Ovary (tissue), 9 donors: Measurements from ENCODE around the gene KRTAP4-4. TPM values are rescaled to one million over a fixed set of nuclear protein-coding genes. Genes with fewer than 3 reads are reported as not detected.
"Not testable (repeated sequence)": the region's sequence is repeated elsewhere in the genome, so short reads cannot be mapped to it uniquely, and the experiment has no call there.

ENCODE experiments used
- DNase-seq, 5 donors: peaks; one replicate each; pipeline ENCODE4 v3.0.0-alpha.2; 2019 to 2020
- H3K27ac ChIP-seq, 2 donors: fragments of 200-600 bp; one replicate each; pipeline versions ENCODE4 v1.5.1 to v1.8.0; 2019 to 2022
- H3K27me3 ChIP-seq: fragments of 200-600 bp; one replicate; pipeline ENCODE4 v1.8.0; 2022
- H3K36me3 ChIP-seq: fragments of 200-600 bp; sonication (generic); one replicate; pipeline ENCODE4 v1.5.1; 2019
- H3K4me1 ChIP-seq: one replicate; pipeline ENCODE4 v1.8.1; 2013; ENCODE audit warnings: mild to moderate bottlenecking, moderate library complexity; ENCODE audit not compliant: insufficient read depth
- H3K4me3 ChIP-seq: fragments of 200-600 bp; sonication (generic); one replicate; pipeline ENCODE4 v1.5.1; 2017
- H3K9me3 ChIP-seq, 2 donors: fragments of 200-600 bp in 1 of 2; sonication (generic) in 1 of 2; one replicate each; pipeline versions ENCODE4 v1.5.1 to v1.8.1; 2013 to 2019; ENCODE audit warnings: mild to moderate bottlenecking in 1 of 2, moderate library complexity in 1 of 2
- EP300 ChIP-seq: sonication (generic); formaldehyde crosslinking; IDR thresholded peaks from one replicate; pipeline ENCODE4 v1.6.1; 2017; ENCODE audit warnings: antibody characterized with exemption
- POLR2A ChIP-seq: fragments of 450-650 bp; IDR thresholded peaks from one replicate; pipeline ENCODE4 v1.6.1; 2017; ENCODE audit warnings: antibody characterized with exemption, mild to moderate bottlenecking, moderate library complexity
- WGBS, 3 donors: extraction: QIAGEN DNeasy Blood & Tissue Kit in 1 of 3; methylation state at CpG; one replicate each; pipeline versions ENCODE4 v1.1.5 to v1.1.7; 2013 to 2017; 5-methylcytosine and 5-hydroxymethylcytosine counted together
- intact Hi-C, 4 donors: fragments of 100-400 bp; cut with DNase I; formaldehyde crosslinking; loops; one replicate each; pipeline versions ENCODE4 v1.11.0 to v1.15.1; 2022 to 2023
- polyA plus RNA-seq, 2 donors: library from polyadenylated mRNA; stranded (reverse); fragments of 200-250 nt in 1 of 2; fragments of 350-450 nt in 1 of 2; fragmentation: Illumina TruSeq in 1 of 2; extraction: RNeasy Lipid Tissue Mini Kit (QIAGEN cat#74804) in 1 of 2; gene quantifications; one replicate each; pipeline ENCODE4 v1.2.3, GENCODE V29; 2013 to 2014
- total RNA-seq, 7 donors: library from RNA; depleted of rRNA in 2 of 7; stranded (reverse); fragments of >200 nt in 2 of 7; fragmentation: NEBNext Ultra II Directional in 3 of 7; extraction: Animal tissue kit (Norgen Biotek cat#: 25700) in 3 of 7; gene quantifications; one replicate each; pipeline versions ENCODE4 v1.1.0 to v1.2.4, GENCODE V29; 2016 to 2023
- TF ChIP-seq, protein P1 (sequence below), 3 donors: fragments of 450-650 bp in 2 of 3; fragments of 200-600 bp in 1 of 3; IDR thresholded peaks; one replicate each; pipeline versions ENCODE4 v1.5.1 to v1.8.0; 2016 to 2022; ENCODE audit warnings: antibody characterized with exemption in 3 of 3, mild to moderate bottlenecking in 1 of 3
- donor health status: DM: no; HTN: no; CAD: no; lungs with moderate emphysema.
- donor health status: DM: no; HTN: no; CAD: no.
- donor health status: Bipolar disorder and iron deficiency.
- donor health status: DM: yes; HTN: yes; CAD: no.
- donor health status: DM: no; HTN: no; CAD: no.
- donor health status: DM: yes; HTN: yes; CAD: no.

Gene KRTAP4-4
- total and polyA plus RNA-seq, 9 donors, result not detected

DNA sequence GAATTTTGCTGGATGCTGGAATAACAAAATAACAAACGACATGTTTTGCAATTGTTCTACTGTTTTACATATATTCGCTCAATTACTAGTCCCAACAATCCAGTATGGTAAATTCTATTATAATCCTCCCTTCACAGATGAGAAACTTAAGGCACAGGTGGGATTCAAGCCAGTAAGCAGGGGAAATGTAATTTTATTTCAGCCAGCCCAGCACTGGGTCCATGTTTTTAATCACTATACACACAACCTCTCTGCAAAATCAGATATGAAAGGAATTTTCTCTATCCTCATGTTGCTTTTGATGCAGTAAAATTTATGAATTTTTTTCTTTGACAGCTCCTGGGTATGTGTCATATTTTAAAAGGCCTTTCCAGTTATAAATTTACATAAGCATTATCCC, 15.3 kb downstream of the KRTAP4-4 start:
- TF ChIP-seq POLR2A (no peak), EP300 (no peak)
- TF ChIP-seq, protein P1, sequence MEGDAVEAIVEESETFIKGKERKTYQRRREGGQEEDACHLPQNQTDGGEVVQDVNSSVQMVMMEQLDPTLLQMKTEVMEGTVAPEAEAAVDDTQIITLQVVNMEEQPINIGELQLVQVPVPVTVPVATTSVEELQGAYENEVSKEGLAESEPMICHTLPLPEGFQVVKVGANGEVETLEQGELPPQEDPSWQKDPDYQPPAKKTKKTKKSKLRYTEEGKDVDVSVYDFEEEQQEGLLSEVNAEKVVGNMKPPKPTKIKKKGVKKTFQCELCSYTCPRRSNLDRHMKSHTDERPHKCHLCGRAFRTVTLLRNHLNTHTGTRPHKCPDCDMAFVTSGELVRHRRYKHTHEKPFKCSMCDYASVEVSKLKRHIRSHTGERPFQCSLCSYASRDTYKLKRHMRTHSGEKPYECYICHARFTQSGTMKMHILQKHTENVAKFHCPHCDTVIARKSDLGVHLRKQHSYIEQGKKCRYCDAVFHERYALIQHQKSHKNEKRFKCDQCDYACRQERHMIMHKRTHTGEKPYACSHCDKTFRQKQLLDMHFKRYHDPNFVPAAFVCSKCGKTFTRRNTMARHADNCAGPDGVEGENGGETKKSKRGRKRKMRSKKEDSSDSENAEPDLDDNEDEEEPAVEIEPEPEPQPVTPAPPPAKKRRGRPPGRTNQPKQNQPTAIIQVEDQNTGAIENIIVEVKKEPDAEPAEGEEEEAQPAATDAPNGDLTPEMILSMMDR (IDR thresholded peaks at IDR 0.05), result no peak
- Histone ChIP-seq H3K4me1 (no peaks in the 10 kb centered on the region), H3K27me3 (no peaks in the 10 kb centered on the region), H3K4me3 (no peak overlapping the region), H3K27ac (no peak overlapping the region), H3K9me3 (no peaks in the 10 kb centered on the region), H3K36me3 (no peaks in the 10 kb centered on the region)
- DNase-seq, result no peak
- 88 to 89% (median 88%) methylated on average over 2 of the region's 2 CpGs for WGBS, 3 donors
- intact Hi-C loops, result no loop called here

DNA sequence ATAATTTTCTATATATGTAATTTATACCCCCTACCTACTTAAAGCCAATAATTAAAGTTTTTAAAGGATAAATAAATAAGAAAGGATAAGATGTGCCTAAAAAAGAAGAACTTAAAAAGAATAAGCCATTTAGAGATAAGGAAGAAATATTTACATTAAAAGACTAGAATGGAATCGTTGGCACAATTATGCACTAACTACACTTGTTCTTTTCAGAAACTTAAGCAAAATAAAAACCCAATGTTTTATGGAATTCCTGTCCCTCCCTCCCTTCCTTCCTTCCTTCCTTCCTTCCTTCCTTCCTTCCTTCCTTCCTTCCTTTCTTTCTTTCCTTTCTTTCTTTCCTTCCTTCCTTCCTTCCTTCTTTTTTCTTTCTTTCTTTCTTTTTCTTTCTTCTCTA, 15.7 kb downstream of the KRTAP4-4 start:
- intact Hi-C loops, result no loop called here
- Histone ChIP-seq H3K36me3 (no peaks in the 10 kb centered on the region), H3K9me3 (no peaks in the 10 kb centered on the region), H3K27ac (no peak overlapping the region), H3K4me1 (no peaks in the 10 kb centered on the region), H3K27me3 (no peaks in the 10 kb centered on the region), H3K4me3 (no peak overlapping the region)
- WGBS, 3 donors, result 32 to 63% (median 42%) methylated on average over 1 of the region's 1 CpG
- no peak for DNase-seq
- TF ChIP-seq, protein P1 (IDR thresholded peaks at IDR 0.05), result no peak
- TF ChIP-seq EP300 (no peak), POLR2A (no peak)

DNA sequence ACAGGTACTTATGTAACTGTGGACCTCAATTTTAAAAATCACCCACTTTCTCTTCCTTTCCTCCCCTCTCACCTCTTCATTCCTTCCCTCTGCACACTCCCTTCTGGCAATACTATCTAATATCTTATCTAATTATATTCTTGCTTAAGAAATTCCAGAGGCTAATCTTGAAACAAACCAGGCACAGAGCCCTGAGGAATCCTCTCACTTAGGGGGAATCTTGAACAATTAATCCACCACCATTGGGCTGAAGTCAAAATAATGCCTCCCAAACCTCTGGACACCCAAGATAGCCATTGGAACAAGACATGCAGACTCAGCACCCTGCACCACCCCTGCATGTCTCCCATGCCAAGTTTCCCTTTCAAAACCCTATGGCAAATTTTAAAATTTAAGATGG, 19.2 kb downstream of the KRTAP4-4 start:
- no peaks in the 10 kb centered on the region for H3K27me3 ChIP-seq
- no peaks in the 10 kb centered on the region for H3K36me3 ChIP-seq
- no peak for DNase-seq
- no peak overlapping the region for H3K27ac ChIP-seq
- H3K4me1 ChIP-seq, result no peaks in the 10 kb centered on the region
- intact Hi-C loops, result no loop called here
- TF ChIP-seq, protein P1 (IDR thresholded peaks at IDR 0.05), result no peak
- TF ChIP-seq EP300 (no peak), POLR2A (no peak)
- H3K9me3 ChIP-seq, result no peaks in the 10 kb centered on the region
- no peak overlapping the region for H3K4me3 ChIP-seq

- TF ChIP-seq EP300, result no peak
- TF ChIP-seq, protein P1 (IDR thresholded peaks at IDR 0.05), result no peak
- no peak for TF ChIP-seq POLR2A
- Histone ChIP-seq H3K4me3 (no peak within 1 kb of the TSS), H3K27me3 (no peaks in the 10 kb centered on the region), H3K9me3 (no peaks in the 10 kb centered on the region), H3K27ac (no peak within 1 kb of the TSS), H3K4me1 (no peaks in the 10 kb centered on the region), H3K36me3 (no peaks in the 10 kb centered on the region)
- 81 to 88% (median 86%) methylated on average over 6 of the region's 6 CpGs for WGBS, 3 donors
- no peak for DNase-seq
- intact Hi-C loops, result no loop called here
These were observed 20.0 kb downstream of the KRTAP4-4 start, which contains the start of gene KRTAP4-6 for GRCh38 chr17:41140360-41141131. Gene KRTAP4-6, minus strand, starts transcription at chr17:41140544. Its CDS starts 57 bp downstream, at chr17:41140487.

GRCh38 chr17:41139865-41140264, 20.7 kb downstream of the KRTAP4-4 start:
- DNase-seq, H3K27ac ChIP-seq, H3K4me3 ChIP-seq, H3K4me1 ChIP-seq, H3K9me3 ChIP-seq, H3K27me3 ChIP-seq, intact Hi-C loops, H3K36me3 ChIP-seq: not testable (repeated sequence)
- WGBS, 3 donors, result 85 to 91% (median 89%) methylated on average over 12 of the region's 12 CpGs
